HepG2 (cell line): ENCODE results near the gene USP27X. TPM values are rescaled to one million over a fixed set of nuclear protein-coding genes. Genes with fewer than 3 reads are reported as not detected.

ENCODE experiments used
- AGO2 ChIP-seq: fragments of 200-400 bp; formaldehyde crosslinking; optimal IDR thresholded peaks from 2 replicates; pipeline ENCODE3; 2017; ENCODE audit warnings: mild to moderate bottlenecking, low read depth, low read length, moderate library complexity
- ARNT ChIP-seq: fragments of 450-650 bp; IDR thresholded peaks from 2 replicates; pipeline ENCODE4 v1.6.1; 2017
- CTCF ChIP-seq: sonication (generic); formaldehyde crosslinking; IDR thresholded peaks from 2 replicates; pipeline ENCODE4 v1.5.0; 2020; ENCODE audit warnings: mild to moderate bottlenecking, missing genetic modification reagents, moderate library complexity
- HMGXB4 ChIP-seq, 2 experiments: sonication (generic) in 1 of 2; formaldehyde crosslinking in 1 of 2; IDR thresholded peaks; 2 replicates each; pipeline versions ENCODE4 v1.4.0 to v1.6.1; 2018 to 2020; ENCODE audit warnings: missing genetic modification reagents in 2 of 2, borderline replicate concordance in 1 of 2, low read depth in 1 of 2, mild to moderate bottlenecking in 1 of 2, missing biosample characterization in 1 of 2
- IKZF4 ChIP-seq: sonication (generic); formaldehyde crosslinking; IDR thresholded peaks from 2 replicates; pipeline ENCODE4 v1.5.1; 2020; ENCODE audit warnings: borderline replicate concordance, mild to moderate bottlenecking, low read depth, missing genetic modification reagents; ENCODE audit errors: not compliant biosample characterization
- MXD4 ChIP-seq: IDR thresholded peaks from 2 replicates; pipeline ENCODE4 v1.6.1; 2016; ENCODE audit warnings: mild to moderate bottlenecking, missing biosample characterization, missing genetic modification reagents
- NFIC ChIP-seq: IDR thresholded peaks from 2 replicates; pipeline ENCODE4 v1.6.1; 2012; ENCODE audit warnings: mild to moderate bottlenecking, low read length, inconsistent platforms
- NR3C1 ChIP-seq: sonication (generic); formaldehyde crosslinking; IDR thresholded peaks from 2 replicates; pipeline ENCODE4 v1.4.0; 2020; ENCODE audit warnings: missing genetic modification reagents
- TCF7L2 ChIP-seq: IDR thresholded peaks from 2 replicates; pipeline ENCODE4 v1.6.1; 2011; ENCODE audit warnings: mild to moderate bottlenecking, low read depth, low read length, moderate library complexity
- ZNF225 ChIP-seq: sonication (generic); formaldehyde crosslinking; IDR thresholded peaks from 2 replicates; pipeline ENCODE4 v1.4.0; 2020; ENCODE audit warnings: mild to moderate bottlenecking, missing genetic modification reagents
- ZNF230 ChIP-seq: sonication (generic); formaldehyde crosslinking; IDR thresholded peaks from 2 replicates; pipeline ENCODE4 v1.4.0; 2020; ENCODE audit warnings: mild to moderate bottlenecking, missing genetic modification reagents
- ZNF264 ChIP-seq: sonication (generic); formaldehyde crosslinking; IDR thresholded peaks from 2 replicates; pipeline ENCODE4 v1.4.0; 2020; ENCODE audit warnings: missing genetic modification reagents
- ZNF543 ChIP-seq: sonication (generic); formaldehyde crosslinking; IDR thresholded peaks from 2 replicates; pipeline ENCODE4 v1.4.0; 2020; ENCODE audit warnings: mild to moderate bottlenecking, missing genetic modification reagents
- ZNF703 ChIP-seq: sonication (generic); formaldehyde crosslinking; IDR thresholded peaks from 2 replicates; pipeline ENCODE4 v1.5.1; 2020; ENCODE audit warnings: missing genetic modification reagents, mild to moderate bottlenecking, moderate library complexity, borderline replicate concordance
- ZSCAN30 ChIP-seq: sonication (generic); formaldehyde crosslinking; IDR thresholded peaks from 2 replicates; pipeline ENCODE4 v1.5.0; 2020; ENCODE audit warnings: mild to moderate bottlenecking, missing genetic modification reagents
- polyA plus RNA-seq, 8 experiments: library from polyadenylated mRNA; depleted of rRNA in 3 of 8; stranded (reverse) in 7 of 8; unstranded in 1 of 8; fragments of >200 nt; fragmentation: Illumina TruSeq in 4 of 8; extraction: Trizol in 4 of 8; gene quantifications; 2 replicates each; pipeline versions ENCODE4 v1.2.1 to v1.2.3, GENCODE V29; 2011 to 2016; ENCODE audit warnings: low read depth in 4 of 8, missing spikeins in 1 of 8, mixed read lengths in 1 of 8; ENCODE audit not compliant: insufficient read depth in 1 of 8
- total RNA-seq, 5 experiments: library from RNA; depleted of rRNA; stranded (reverse); fragments of >200 nt; fragmentation: Illumina TruSeq; extraction: Trizol; gene quantifications; 2 replicates each; pipeline ENCODE4 v1.2.3, GENCODE V29; 2016; ENCODE audit warnings: low read depth in 1 of 5
- TF ChIP-seq, protein P1 (sequence below): sonication (generic); formaldehyde crosslinking; IDR thresholded peaks from 2 replicates; pipeline ENCODE4 v1.8.0; 2022; ENCODE audit warnings: missing genetic modification reagents, mild to moderate bottlenecking, inconsistent platforms, borderline replicate concordance
- TF ChIP-seq, protein P2 (sequence below): sonication (generic); formaldehyde crosslinking; IDR thresholded peaks from 2 replicates; pipeline ENCODE4 v1.9.0; 2021; ENCODE audit warnings: missing genetic modification reagents, mild to moderate bottlenecking, borderline replicate concordance
- TF ChIP-seq, protein P3 (sequence below): sonication (generic); formaldehyde crosslinking; IDR thresholded peaks from 2 replicates; pipeline ENCODE4 v1.4.0; 2020; ENCODE audit warnings: missing genetic modification reagents, low read depth, mild to moderate bottlenecking, borderline replicate concordance
- TF ChIP-seq, protein P4 (sequence below): sonication (generic); formaldehyde crosslinking; IDR thresholded peaks from 2 replicates; pipeline ENCODE4 v1.4.0; 2020; ENCODE audit warnings: missing genetic modification reagents
- TF ChIP-seq, protein P5 (sequence below): sonication (generic); formaldehyde crosslinking; conservative IDR thresholded peaks from 2 replicates; pipeline ENCODE4 v1.5.0; 2020; ENCODE audit warnings: missing genetic modification reagents

The USP27X gene
- total and polyA plus RNA-seq, 2 of the 13 experiments (the other 11 are each of a cell fraction or from before 2014, with no cell fraction given), result 7.2 to 9.7 TPM

GRCh38 chrX:49877397-49878101, 1.7 kb upstream of the USP27X start (continued):
- TF ChIP-seq, protein P1, sequence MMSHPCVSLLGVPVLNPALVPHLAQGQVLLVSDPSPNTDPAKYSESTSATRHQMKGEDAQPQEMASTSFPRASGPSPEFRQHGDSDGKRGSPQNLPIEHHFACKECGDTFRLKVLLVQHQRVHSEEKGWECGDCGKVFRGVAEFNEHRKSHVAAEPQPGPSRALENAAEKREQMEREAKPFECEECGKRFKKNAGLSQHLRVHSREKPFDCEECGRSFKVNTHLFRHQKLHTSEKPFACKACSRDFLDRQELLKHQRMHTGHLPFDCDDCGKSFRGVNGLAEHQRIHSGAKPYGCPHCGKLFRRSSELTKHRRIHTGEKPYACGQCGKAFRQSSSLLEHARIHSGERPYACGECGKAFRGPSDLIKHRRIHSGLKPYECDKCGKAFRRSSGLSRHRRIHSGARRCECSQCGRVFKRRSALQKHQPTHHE (CRISPR knock-in tag), result no peak
- TF ChIP-seq HMGXB4 (CRISPR knock-in tag; IDR thresholded peaks at IDR 0.05; ENCODE audit: borderline replicate concordance in 1 of 2, low read depth in 1 of 2), result no peak
- no peak for TF ChIP-seq IKZF4 (CRISPR knock-in tag)
- no peak for TF ChIP-seq NR3C1 (CRISPR knock-in tag)
- no peak for TF ChIP-seq TCF7L2
- TF ChIP-seq ZSCAN30 (CRISPR knock-in tag), result no peak
- no peak for TF ChIP-seq NFIC
- TF ChIP-seq, protein P2, sequence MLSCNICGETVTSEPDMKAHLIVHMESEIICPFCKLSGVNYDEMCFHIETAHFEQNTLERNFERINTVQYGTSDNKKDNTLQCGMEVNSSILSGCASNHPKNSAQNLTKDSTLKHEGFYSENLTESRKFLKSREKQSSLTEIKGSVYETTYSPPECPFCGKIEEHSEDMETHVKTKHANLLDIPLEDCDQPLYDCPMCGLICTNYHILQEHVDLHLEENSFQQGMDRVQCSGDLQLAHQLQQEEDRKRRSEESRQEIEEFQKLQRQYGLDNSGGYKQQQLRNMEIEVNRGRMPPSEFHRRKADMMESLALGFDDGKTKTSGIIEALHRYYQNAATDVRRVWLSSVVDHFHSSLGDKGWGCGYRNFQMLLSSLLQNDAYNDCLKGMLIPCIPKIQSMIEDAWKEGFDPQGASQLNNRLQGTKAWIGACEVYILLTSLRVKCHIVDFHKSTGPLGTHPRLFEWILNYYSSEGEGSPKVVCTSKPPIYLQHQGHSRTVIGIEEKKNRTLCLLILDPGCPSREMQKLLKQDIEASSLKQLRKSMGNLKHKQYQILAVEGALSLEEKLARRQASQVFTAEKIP, result no peak
- no peak for TF ChIP-seq MXD4
- TF ChIP-seq, protein P3, sequence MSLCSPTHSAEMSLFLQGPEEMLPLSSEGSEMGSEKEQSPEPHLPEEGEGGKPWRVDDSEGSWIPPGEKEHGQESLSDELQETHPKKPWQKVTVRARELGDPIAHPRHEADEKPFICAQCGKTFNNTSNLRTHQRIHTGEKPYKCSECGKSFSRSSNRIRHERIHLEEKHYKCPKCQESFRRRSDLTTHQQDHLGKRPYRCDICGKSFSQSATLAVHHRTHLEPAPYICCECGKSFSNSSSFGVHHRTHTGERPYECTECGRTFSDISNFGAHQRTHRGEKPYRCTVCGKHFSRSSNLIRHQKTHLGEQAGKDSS (CRISPR knock-in tag), result no peak; the same call in 1 of the 2 replicates
- no peak for TF ChIP-seq ARNT
- no peak for TF ChIP-seq ZNF264 (CRISPR knock-in tag)
- TF ChIP-seq, protein P4, sequence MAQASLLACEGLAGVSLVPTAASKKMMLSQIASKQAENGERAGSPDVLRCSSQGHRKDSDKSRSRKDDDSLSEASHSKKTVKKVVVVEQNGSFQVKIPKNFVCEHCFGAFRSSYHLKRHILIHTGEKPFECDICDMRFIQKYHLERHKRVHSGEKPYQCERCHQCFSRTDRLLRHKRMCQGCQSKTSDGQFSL (CRISPR knock-in tag), result no peak
- TF ChIP-seq CTCF (CRISPR knock-in tag), result no peak
- no peak for TF ChIP-seq ZNF230
- no peak for TF ChIP-seq ZNF543 (CRISPR knock-in tag)
- TF ChIP-seq, protein P5, sequence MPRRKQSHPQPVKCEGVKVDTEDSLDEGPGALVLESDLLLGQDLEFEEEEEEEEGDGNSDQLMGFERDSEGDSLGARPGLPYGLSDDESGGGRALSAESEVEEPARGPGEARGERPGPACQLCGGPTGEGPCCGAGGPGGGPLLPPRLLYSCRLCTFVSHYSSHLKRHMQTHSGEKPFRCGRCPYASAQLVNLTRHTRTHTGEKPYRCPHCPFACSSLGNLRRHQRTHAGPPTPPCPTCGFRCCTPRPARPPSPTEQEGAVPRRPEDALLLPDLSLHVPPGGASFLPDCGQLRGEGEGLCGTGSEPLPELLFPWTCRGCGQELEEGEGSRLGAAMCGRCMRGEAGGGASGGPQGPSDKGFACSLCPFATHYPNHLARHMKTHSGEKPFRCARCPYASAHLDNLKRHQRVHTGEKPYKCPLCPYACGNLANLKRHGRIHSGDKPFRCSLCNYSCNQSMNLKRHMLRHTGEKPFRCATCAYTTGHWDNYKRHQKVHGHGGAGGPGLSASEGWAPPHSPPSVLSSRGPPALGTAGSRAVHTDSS (CRISPR knock-in tag), result no peak
- no peak for TF ChIP-seq ZNF703
- no peak for TF ChIP-seq ZNF225 (CRISPR knock-in tag)
- TF ChIP-seq AGO2, result no peak
